Measurements from ENCODE around the gene RAB30. TPM values are rescaled to one million over a fixed set of nuclear protein-coding genes. Genes with fewer than 3 reads are reported as not detected.
"Not testable (repeated sequence)": the region's sequence is repeated elsewhere in the genome, so short reads cannot be mapped to it uniquely, and the experiment has no call there.

The RAB30 gene
- polyA plus RNA-seq, 1 donor: 8.4 TPM

DNA sequence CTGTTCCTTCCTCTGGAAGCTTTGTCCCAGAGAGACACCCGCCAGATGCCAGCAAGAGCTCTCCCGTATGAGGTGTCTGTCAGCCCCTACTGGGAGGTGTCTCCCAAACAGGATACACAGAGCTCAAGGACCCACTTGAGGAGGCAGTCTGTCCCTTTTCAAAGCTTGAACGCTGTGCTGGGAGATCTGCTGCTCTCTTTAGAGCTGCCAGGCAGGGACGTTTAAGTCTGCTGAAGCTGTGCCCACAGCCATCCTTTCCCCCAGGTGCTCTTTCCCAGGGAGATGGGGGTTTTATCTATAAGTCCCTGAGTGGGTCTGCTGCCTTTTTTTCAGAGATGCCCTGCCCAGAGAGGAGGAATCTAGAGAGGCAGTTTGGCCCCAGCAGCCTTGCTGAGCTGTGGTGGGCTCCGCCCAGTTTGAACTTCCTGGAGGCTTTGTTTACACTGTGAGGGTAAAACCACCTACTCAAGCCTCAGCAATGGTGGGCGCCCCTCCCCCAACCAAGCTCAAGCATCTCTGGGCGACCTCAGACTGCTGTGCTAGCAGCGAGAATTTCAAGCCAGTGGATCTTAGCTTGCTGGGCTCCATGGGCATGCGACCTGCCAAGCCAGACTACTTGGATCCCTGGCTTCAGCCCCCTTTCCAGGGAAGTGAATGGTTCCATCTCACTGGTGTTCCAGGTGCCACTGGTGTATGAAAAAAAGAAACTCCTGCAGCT, 115.8 kb downstream of the RAB30 start:
- not testable (repeated sequence) for DNase-seq

- not testable (repeated sequence) for DNase-seq
These were observed 121.2 kb downstream of the RAB30 start for GRCh38 chr11:82950502-82950901.

DNA sequence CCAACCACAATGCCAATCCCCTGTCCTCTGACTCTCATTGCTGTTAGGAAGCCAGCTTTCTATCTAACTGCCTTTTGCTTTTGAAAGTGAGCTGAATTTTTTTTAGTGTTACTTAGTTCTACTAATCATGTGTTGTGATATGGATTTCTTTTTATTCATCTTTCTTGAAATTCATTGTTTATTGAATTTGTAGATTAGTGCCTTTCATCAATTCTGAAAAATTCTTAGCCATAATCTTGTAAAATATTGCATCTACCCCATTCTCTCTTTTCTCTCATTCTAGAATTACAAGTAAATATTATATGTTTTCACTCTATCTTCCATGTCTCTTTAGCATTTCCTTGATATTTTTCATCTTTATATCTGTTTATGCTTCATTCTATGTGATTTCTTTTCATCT, 122.3 kb downstream of the RAB30 start:
- DNase-seq: no peak

- no peak for DNase-seq
These were observed 126.0 kb downstream of the RAB30 start for GRCh38 chr11:82945682-82946081.

GRCh38 chr11:82945041-82945440, 126.7 kb downstream of the RAB30 start:
- not testable (repeated sequence) for DNase-seq

DNA sequence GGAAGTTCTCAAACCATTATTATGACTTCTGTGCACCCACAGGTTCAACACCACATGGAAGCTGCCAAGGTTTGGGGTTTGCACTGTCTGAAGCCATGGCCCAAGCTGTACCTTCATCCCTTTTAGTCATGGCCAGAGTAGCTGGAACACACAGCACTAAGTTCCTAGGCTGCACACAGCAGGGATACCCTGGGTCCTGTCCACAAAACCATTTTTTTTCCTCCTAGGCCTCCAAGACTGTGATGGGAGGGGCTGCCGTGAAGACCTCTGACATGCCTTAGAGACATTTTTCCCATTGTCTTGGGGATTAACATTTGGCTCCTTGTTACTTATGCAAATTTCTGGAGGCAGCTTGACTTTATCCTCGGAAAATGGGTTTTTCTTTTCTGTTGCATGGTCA, 127.5 kb downstream of the RAB30 start:
- no peak for DNase-seq

GRCh38 chr11:82943430-82943829, 128.3 kb downstream of the RAB30 start:
- not testable (repeated sequence) for DNase-seq

DNA sequence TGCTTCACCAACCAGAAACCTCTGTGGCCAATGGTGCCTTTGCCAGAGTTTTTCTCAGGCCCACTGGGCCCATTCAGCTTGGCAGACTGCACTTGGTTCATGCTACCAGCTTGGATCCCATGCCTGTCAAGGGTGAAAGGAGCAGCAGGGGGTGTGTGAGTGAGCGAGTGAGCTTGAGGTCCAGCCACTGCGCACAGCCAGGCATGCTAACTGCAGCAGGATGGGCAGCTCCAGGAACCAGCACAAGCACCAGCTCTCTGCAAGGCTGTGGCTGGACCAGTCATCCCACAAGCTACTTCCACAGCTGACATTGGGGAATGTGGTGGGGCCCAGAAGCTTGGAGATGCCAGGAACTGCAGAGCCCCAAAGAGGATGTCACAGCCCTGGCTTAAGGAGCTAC, 129.3 kb downstream of the RAB30 start:
- no peak for DNase-seq

DNA sequence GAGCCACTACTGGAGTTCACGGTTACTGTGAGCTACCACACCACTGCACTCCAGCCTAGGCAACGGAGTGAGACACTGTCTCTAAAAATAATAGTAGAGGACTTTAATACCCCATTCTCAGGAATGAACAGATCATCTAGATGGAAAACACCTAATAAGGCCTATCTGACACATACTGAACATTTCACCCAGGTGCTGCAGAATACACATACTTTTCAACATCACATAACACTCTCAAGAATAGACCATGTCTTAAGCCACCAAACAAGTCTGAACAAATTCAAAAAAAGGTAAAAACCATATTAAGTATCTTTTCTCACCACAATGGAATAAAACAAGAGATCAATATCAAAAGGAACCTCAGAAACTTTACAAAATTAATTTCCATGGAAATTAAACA, 132.2 kb downstream of the RAB30 start:
- no peak for DNase-seq

GRCh38 chr11:82937554-82937953, 134.1 kb downstream of the RAB30 start:
- no peak for DNase-seq

GRCh38 chr11:82936261-82936660, 135.4 kb downstream of the RAB30 start:
- no peak for DNase-seq

- DNase-seq: no peak
These were observed 139.1 kb downstream of the RAB30 start for GRCh38 chr11:82932564-82932963.

DNA sequence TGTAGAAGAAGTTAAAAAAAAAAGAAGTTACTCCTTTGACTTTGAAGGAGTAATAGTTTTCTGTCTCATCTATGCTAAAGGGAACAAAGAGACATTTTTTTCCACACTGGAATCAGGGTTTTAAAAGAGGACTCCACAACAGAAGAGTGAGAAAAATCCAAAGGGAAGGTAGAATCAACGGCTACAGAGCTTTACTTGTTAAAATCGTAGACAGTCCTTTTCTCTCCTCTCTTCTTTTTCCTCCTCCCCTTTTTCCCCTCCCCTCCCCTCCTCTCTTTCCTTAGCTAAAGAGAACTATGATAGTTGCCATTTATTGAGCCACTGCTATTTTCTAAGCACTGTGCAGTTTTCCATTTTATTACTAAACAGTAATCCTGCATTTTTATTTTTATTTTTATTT, 141.0 kb downstream of the RAB30 start:
- DNase-seq: no peak

DNA sequence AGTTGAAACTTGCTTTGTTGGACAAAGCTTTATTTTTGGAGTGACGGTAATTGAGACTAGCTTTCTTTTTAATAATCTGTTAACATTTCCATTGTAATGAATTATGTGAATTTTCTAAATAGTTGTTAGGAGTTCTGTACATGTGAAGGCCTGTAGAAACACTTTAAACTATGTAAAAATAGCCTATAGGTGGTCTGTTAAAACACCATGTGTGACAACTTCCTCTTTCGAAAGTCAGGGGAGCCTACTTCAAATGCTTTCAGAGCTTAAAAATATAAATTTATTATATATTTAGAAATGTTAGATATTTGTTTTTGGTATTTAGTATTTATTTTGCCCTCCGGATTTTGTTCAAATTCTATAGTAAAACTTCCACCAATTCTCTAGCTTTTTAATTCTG, 141.5 kb downstream of the RAB30 start:
- DNase-seq: no peak

GRCh38 chr11:82929121-82929520, 142.6 kb downstream of the RAB30 start:
- DNase-seq: no peak

DNA sequence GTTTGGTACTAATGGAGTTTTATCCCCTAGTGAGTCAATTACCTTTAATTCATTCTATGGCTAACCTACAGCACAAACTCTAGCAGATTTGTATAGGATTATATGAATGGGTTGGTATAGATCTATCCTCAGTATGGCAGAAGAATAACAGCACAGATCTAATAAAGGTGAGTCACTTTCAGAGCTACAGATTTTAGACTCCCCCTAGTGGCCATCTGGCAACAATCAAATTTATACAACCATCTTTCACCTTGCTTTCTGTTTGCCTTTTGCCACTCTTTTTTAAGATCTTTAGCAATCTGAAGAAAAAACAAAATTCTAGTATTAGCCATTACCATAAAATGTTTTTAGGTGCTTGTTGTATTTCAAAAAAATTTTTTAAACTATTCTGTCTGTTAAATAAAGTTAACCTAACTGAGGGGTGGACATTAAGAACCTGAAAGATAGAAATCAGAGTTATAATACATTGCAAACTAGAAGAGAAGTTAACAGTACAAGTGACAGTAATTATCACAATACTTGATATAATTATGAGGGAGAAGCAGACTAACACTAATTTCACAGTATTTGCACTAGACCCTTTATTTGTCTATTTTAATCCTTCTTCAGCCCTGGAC, 144.3 kb downstream of the RAB30 start:
- peak; percentile 35 for DNase-seq

DNA sequence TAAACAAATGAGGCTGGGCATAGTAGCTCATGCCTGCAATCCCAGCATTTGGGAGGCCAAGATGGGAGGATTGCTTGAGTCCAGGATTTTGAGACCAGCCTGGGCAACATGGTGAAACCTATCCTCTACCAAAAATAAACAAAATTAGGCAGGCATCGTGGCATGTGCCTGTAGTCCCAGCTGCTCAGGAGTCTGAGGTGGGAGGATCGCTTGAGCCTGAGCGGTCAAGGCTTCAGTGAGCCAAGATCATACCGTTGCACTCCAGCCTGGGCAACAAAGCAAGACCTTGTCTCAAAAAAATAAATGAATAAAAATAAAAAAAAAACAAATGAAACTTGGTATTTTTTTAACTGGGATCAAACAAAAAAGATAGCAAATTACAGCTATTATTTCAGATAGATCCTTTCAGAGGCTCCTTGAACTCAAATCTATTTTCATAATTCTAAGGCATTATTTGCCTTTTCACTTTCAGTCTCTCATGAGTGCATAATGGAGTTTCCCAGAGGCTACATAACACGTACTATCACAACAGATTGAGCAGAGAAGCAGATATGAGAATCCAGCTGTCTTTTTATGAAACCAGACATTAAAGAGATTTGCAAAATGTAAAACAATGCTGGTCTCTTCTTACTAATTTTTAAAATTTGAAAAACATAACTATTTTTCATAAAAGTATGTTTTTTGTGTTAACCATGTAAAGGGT, 147.0 kb downstream of the RAB30 start:
- no peak for DNase-seq

Other genes starting within 250 kb of the RAB30 start
- 283 TPM for gene PRCP, start 171.5 kb downstream of the RAB30 start, polyA plus RNA-seq (ENCODE audit: insufficient read length)
- gene DDIAS, start 170.2 kb downstream of the RAB30 start, polyA plus RNA-seq (ENCODE audit: insufficient read length): 11.4 TPM
- gene PCF11, start 85.2 kb upstream of the RAB30 start, polyA plus RNA-seq (ENCODE audit: insufficient read length): 101 TPM
- 21.3 TPM for gene ANKRD42, start 121.8 kb upstream of the RAB30 start, polyA plus RNA-seq (ENCODE audit: insufficient read length)
- gene CCDC90B, start 214.5 kb upstream of the RAB30 start, polyA plus RNA-seq (ENCODE audit: insufficient read length): 94.8 TPM